K562 (cell line): ENCODE data around the gene EBF4.

Experiments
- KLF1 ChIP-seq: fragments of 450-650 bp; IDR thresholded peaks from 2 replicates; pipeline ENCODE4 v1.6.1; 2016; ENCODE audit warnings: missing genetic modification characterization, missing compliant biosample characterization
- NFE2L1 ChIP-seq: fragments of 450-650 bp; IDR thresholded peaks from 2 replicates; pipeline ENCODE4 v1.6.1; 2016; ENCODE audit warnings: missing genetic modification characterization, low read depth, mild to moderate bottlenecking, missing compliant biosample characterization, moderate library complexity, borderline replicate concordance
- POLR2AphosphoS2 ChIP-seq: IDR thresholded peaks from 2 replicates; pipeline ENCODE4 v1.6.1; 2012; ENCODE audit warnings: low read length, improper control_type of control experiment
- RHOXF2B ChIP-seq: fragments of 250-450 bp; sonication (Bioruptor Pico); conservative IDR thresholded peaks from 2 replicates; pipeline ENCODE4 v1.5.1; 2021
- TF ChIP-seq, protein P1 (sequence below): sonication (generic); formaldehyde crosslinking; IDR thresholded peaks from 2 replicates; pipeline ENCODE4 v1.8.0; 2022; ENCODE audit warnings: missing genetic modification reagents, mild to moderate bottlenecking, borderline replicate concordance

- TF ChIP-seq KLF1 (no peak), NFE2L1 (no peak), RHOXF2B (CRISPR knock-in tag) (no peak), POLR2AphosphoS2 (no peak)
- TF ChIP-seq, protein P1, sequence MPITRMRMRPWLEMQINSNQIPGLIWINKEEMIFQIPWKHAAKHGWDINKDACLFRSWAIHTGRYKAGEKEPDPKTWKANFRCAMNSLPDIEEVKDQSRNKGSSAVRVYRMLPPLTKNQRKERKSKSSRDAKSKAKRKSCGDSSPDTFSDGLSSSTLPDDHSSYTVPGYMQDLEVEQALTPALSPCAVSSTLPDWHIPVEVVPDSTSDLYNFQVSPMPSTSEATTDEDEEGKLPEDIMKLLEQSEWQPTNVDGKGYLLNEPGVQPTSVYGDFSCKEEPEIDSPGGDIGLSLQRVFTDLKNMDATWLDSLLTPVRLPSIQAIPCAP (CRISPR knock-in tag) = no peak
Observed at GRCh38 chr20:2745060-2745910, 52.7 kb downstream of the EBF4 start.
